GM21526 (cell line): ENCODE data around the gene RAP1GAP2.

Experiments used
- ATAC-seq: cut with Tn5 transposase; IDR thresholded peaks from one replicate; pipeline ENCODE4 v1.9.1; 2021; ENCODE audit warnings: moderate library complexity; ENCODE audit not compliant: unreplicated experiment, low FRiP score

The RAP1GAP2 gene

GRCh38 chr17:2906901-2907300, 110.7 kb downstream of the RAP1GAP2 start:
- no peak for ATAC-seq

GRCh38 chr17:2909175-2909845, 113.1 kb downstream of the RAP1GAP2 start:
- no peak for ATAC-seq

GRCh38 chr17:2909846-2910234, 113.6 kb downstream of the RAP1GAP2 start:
- ATAC-seq, result no peak

- ATAC-seq, result no peak
These were observed 115.0 kb downstream of the RAP1GAP2 start for GRCh38 chr17:2911035-2911754.

- no peak for ATAC-seq
These were observed 115.5 kb downstream of the RAP1GAP2 start for GRCh38 chr17:2911755-2912111.

- no peak for ATAC-seq
These were observed 116.5 kb downstream of the RAP1GAP2 start for GRCh38 chr17:2912754-2913153.

- ATAC-seq, result no peak
These were observed 120.2 kb downstream of the RAP1GAP2 start for GRCh38 chr17:2916461-2916860.

- ATAC-seq, result no peak
These were observed 125.2 kb downstream of the RAP1GAP2 start for GRCh38 chr17:2921443-2921842.

- no peak for ATAC-seq
These were observed 128.0 kb downstream of the RAP1GAP2 start for GRCh38 chr17:2924211-2924610.

- no peak for ATAC-seq
These were observed 128.8 kb downstream of the RAP1GAP2 start for GRCh38 chr17:2925011-2925410.

- no peak for ATAC-seq
These were observed 129.9 kb downstream of the RAP1GAP2 start for GRCh38 chr17:2926019-2926650.

GRCh38 chr17:2928294-2928890, 132.2 kb downstream of the RAP1GAP2 start:
- ATAC-seq, result no peak

GRCh38 chr17:2929881-2930533, 133.8 kb downstream of the RAP1GAP2 start:
- ATAC-seq, result no peak

GRCh38 chr17:2931876-2932275, 135.6 kb downstream of the RAP1GAP2 start:
- ATAC-seq, result no peak

GRCh38 chr17:2932946-2933345, 136.7 kb downstream of the RAP1GAP2 start:
- ATAC-seq, result no peak

GRCh38 chr17:2933606-2934005, 137.4 kb downstream of the RAP1GAP2 start:
- no peak for ATAC-seq

GRCh38 chr17:2935632-2936031, 139.4 kb downstream of the RAP1GAP2 start:
- no peak for ATAC-seq

GRCh38 chr17:2936351-2936750, 140.1 kb downstream of the RAP1GAP2 start:
- no peak for ATAC-seq

GRCh38 chr17:2936771-2937321, 140.6 kb downstream of the RAP1GAP2 start:
- no peak for ATAC-seq

GRCh38 chr17:2937331-2938003, 141.2 kb downstream of the RAP1GAP2 start:
- ATAC-seq, result no peak
